DND-41 (cell line): ENCODE measurements around the gene DEFB124.
A peak's percentile ranks its signal among the peaks of the same experiment; 100 is the strongest.

Source experiments
- ATAC-seq: fragments of 200-7000 bp; cut with Tn5 transposase; 3 replicates; pipeline ENCODE4 v1.9.1; 2021; ENCODE audit warnings: low read depth; ENCODE audit not compliant: insufficient read depth
- DNase-seq: peaks from one replicate; pipeline ENCODE4 v3.0.0-alpha.2; 2020
- H2AFZ ChIP-seq: 2 replicates; pipeline ENCODE4 v1.6.0; 2012; ENCODE audit warnings: low read depth, low read length
- H3K27ac ChIP-seq: 2 replicates; pipeline ENCODE4 v1.5.1; 2012; ENCODE audit warnings: low read length, inconsistent platforms
- H3K27me3 ChIP-seq: fragments of 200-600 bp; sonication (generic); 2 replicates; pipeline ENCODE4 v1.6.0; 2012; ENCODE audit warnings: low read length, mild to moderate bottlenecking, inconsistent platforms; ENCODE audit not compliant: insufficient read depth, poor library complexity
- H3K36me3 ChIP-seq: 2 replicates; pipeline ENCODE4 v1.5.1; 2012; ENCODE audit warnings: low read length, inconsistent platforms; ENCODE audit not compliant: insufficient read depth
- H3K4me1 ChIP-seq: 2 replicates; pipeline ENCODE4 v1.5.1; 2012; ENCODE audit warnings: mild to moderate bottlenecking, low read length; ENCODE audit not compliant: insufficient read depth
- H3K4me2 ChIP-seq: 2 replicates; pipeline ENCODE4 v1.6.0; 2012; ENCODE audit warnings: mild to moderate bottlenecking, moderate library complexity, low read length, inconsistent platforms; ENCODE audit not compliant: insufficient read depth
- H3K4me3 ChIP-seq, 2 experiments: fragments of 200-600 bp in 1 of 2; shearing (Covaris generic) in 1 of 2; 2 replicates each; pipeline ENCODE4 v1.5.1; 2012 to 2016; ENCODE audit warnings: inconsistent platforms in 2 of 2, low read length in 2 of 2, mild to moderate bottlenecking in 2 of 2, low read depth in 1 of 2, moderate library complexity in 1 of 2
- H3K79me2 ChIP-seq: 2 replicates; pipeline ENCODE4 v1.6.0; 2012; ENCODE audit warnings: low read length, inconsistent platforms; ENCODE audit not compliant: insufficient read depth
- H3K9ac ChIP-seq: 2 replicates; pipeline ENCODE4 v1.6.0; 2012; ENCODE audit warnings: low read depth, mild to moderate bottlenecking, inconsistent platforms, low read length, moderate library complexity
- H3K9me3 ChIP-seq: 2 replicates; pipeline ENCODE4 v1.5.1; 2012; ENCODE audit warnings: low read length, moderate library complexity, mild to moderate bottlenecking, inconsistent platforms; ENCODE audit not compliant: insufficient read depth, severe bottlenecking
- H4K20me1 ChIP-seq: 2 replicates; pipeline ENCODE4 v1.6.0; 2012; ENCODE audit warnings: low read length; ENCODE audit not compliant: insufficient read depth
- CTCF ChIP-seq: IDR thresholded peaks from 2 replicates; pipeline ENCODE4 v1.5.1; 2012; ENCODE audit warnings: borderline replicate concordance, low read length, moderate library complexity, mild to moderate bottlenecking; ENCODE audit not compliant: poor library complexity, severe bottlenecking; ENCODE audit errors: extremely low read depth
- EZH2 ChIP-seq: IDR thresholded peaks from 3 replicates; pipeline ENCODE4 v1.6.1; 2012; ENCODE audit warnings: borderline replicate concordance, low read depth, mild to moderate bottlenecking, moderate library complexity, low read length, inconsistent platforms; ENCODE audit not compliant: severe bottlenecking

Gene DEFB124

GRCh38 chr20:31497838-31498540 lies 23.1 kb upstream of the DEFB124 start:
- no peak overlapping the region for H3K9ac ChIP-seq
- H3K79me2 ChIP-seq = no peaks in the 10 kb centered on the region
- peaks cover 6% of the 10 kb centered on the region for H3K27me3 ChIP-seq
- H3K4me2 ChIP-seq = no peak overlapping the region
- no peak for DNase-seq
- ATAC-seq = no peak
- H4K20me1 ChIP-seq = no peaks in the 10 kb centered on the region
- no peaks in the 10 kb centered on the region for H3K36me3 ChIP-seq
- H3K4me3 ChIP-seq = no peak overlapping the region
- H2AFZ ChIP-seq = no peak overlapping the region
- no peaks in the 10 kb centered on the region for H3K4me1 ChIP-seq
- TF ChIP-seq EZH2 = no peak
- TF ChIP-seq CTCF = no peak
- no peak overlapping the region for H3K27ac ChIP-seq
- no peaks in the 10 kb centered on the region for H3K9me3 ChIP-seq

GRCh38 chr20:31496761-31497295 lies 21.9 kb upstream of the DEFB124 start:
- no peak for ATAC-seq

GRCh38 chr20:31494131-31494530 lies 19.2 kb upstream of the DEFB124 start:
- Histone ChIP-seq H3K4me1 (no peaks in the 10 kb centered on the region), H3K27me3 (peaks cover 6% of the 10 kb centered on the region), H3K36me3 (no peaks in the 10 kb centered on the region), H3K79me2 (no peaks in the 10 kb centered on the region), H3K9me3 (no peaks in the 10 kb centered on the region), H2AFZ (no peak overlapping the region), H3K4me3 (no peak overlapping the region), H4K20me1 (no peaks in the 10 kb centered on the region), H3K27ac (no peak overlapping the region), H3K9ac (no peak overlapping the region), H3K4me2 (no peak overlapping the region)
- ATAC-seq (peak; percentile 55; the same call in 1 of the 3 replicates), DNase-seq (no peak)
- peak; percentile 38 for TF ChIP-seq CTCF
- TF ChIP-seq EZH2 = no peak

More at GRCh38 chr20:31496761-31497295, 21.9 kb upstream of the DEFB124 start:
- H4K20me1 ChIP-seq = no peaks in the 10 kb centered on the region
- no peak overlapping the region for H3K4me2 ChIP-seq
- H3K4me3 ChIP-seq = no peak overlapping the region
- H3K9me3 ChIP-seq = no peaks in the 10 kb centered on the region
- H3K4me1 ChIP-seq = no peaks in the 10 kb centered on the region
- no peak overlapping the region for H3K9ac ChIP-seq
- H3K27ac ChIP-seq = no peak overlapping the region
- DNase-seq = no peak
- H2AFZ ChIP-seq = no peak overlapping the region
- no peak for TF ChIP-seq EZH2
- H3K36me3 ChIP-seq = no peaks in the 10 kb centered on the region
- no peaks in the 10 kb centered on the region for H3K79me2 ChIP-seq
- H3K27me3 ChIP-seq = peaks cover 6% of the 10 kb centered on the region

- ATAC-seq (no peak), DNase-seq (no peak)
- no peaks in the 10 kb centered on the region for H3K79me2 ChIP-seq
- no peak overlapping the region for H3K9ac ChIP-seq
- no peaks in the 10 kb centered on the region for H3K36me3 ChIP-seq
- H3K27me3 ChIP-seq = peaks cover 4% of the 10 kb centered on the region
- no peak for TF ChIP-seq EZH2
- no peak for TF ChIP-seq CTCF
- no peaks in the 10 kb centered on the region for H4K20me1 ChIP-seq
- H3K4me1 ChIP-seq = no peaks in the 10 kb centered on the region
- H3K9me3 ChIP-seq = no peaks in the 10 kb centered on the region
- H3K4me2 ChIP-seq = no peak overlapping the region
- no peak overlapping the region for H3K27ac ChIP-seq
- no peak overlapping the region for H2AFZ ChIP-seq
- no peak overlapping the region for H3K4me3 ChIP-seq
Measured at GRCh38 chr20:31490752-31491151, 15.8 kb upstream of the DEFB124 start.
